ENCODE measurements around the gene BCAM.

DNA sequence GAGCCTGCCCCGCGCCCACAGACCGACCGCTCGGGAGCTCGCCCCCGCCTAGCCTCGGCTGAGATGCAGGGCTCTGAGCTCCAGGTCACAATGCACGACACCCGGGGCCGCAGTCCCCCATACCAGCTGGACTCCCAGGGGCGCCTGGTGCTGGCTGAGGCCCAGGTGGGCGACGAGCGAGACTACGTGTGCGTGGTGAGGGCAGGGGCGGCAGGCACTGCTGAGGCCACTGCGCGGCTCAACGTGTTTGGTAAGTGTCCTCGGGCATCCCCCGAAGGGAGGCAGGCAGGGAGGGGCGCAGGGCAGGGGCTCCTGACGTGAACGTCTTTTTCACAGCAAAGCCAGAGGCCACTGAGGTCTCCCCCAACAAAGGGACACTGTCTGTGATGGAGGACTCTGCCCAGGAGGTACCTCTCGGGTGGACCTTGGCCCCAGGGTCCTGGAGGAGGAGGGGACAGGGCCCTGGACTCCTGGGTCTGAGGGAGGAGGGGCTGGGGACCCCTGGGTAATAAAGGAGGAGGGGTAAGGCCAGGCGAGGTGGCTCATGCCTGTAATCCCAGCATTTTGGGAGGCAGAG is 3.3 kb downstream of the BCAM start:
- TF ChIP-seq, protein P1, sequence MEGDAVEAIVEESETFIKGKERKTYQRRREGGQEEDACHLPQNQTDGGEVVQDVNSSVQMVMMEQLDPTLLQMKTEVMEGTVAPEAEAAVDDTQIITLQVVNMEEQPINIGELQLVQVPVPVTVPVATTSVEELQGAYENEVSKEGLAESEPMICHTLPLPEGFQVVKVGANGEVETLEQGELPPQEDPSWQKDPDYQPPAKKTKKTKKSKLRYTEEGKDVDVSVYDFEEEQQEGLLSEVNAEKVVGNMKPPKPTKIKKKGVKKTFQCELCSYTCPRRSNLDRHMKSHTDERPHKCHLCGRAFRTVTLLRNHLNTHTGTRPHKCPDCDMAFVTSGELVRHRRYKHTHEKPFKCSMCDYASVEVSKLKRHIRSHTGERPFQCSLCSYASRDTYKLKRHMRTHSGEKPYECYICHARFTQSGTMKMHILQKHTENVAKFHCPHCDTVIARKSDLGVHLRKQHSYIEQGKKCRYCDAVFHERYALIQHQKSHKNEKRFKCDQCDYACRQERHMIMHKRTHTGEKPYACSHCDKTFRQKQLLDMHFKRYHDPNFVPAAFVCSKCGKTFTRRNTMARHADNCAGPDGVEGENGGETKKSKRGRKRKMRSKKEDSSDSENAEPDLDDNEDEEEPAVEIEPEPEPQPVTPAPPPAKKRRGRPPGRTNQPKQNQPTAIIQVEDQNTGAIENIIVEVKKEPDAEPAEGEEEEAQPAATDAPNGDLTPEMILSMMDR (IDR thresholded peaks at IDR 0.05; ENCODE audit: poor library complexity, severe bottlenecking) = no peak
- TF ChIP-seq POLR2AphosphoS5 (IDR thresholded peaks at IDR 0.05) (no peak), RAD21 (conservative IDR thresholded peaks at IDR 0.05) (no peak), EP300 (conservative IDR thresholded peaks at IDR 0.05; ENCODE audit: poor library complexity, severe bottlenecking) (no peak), MXI1 (conservative IDR thresholded peaks at IDR 0.05; ENCODE audit: poor library complexity, severe bottlenecking) (no peak), EZH2 (IDR thresholded peaks at IDR 0.05; ENCODE audit: borderline replicate concordance, insufficient read depth, low read length, poor library complexity, severe bottlenecking) (no peak)

All from neural cell (in vitro differentiated cells).